H1 (cell line): Measurements from ENCODE around the gene GPC1. TPM values are rescaled to one million over a fixed set of nuclear protein-coding genes. Genes with fewer than 3 reads are reported as not detected.

Experiments
- CTCF ChIA-PET: fragments of 300-600 bp; sonication (Branson Sonifier 250); formaldehyde crosslinking; loops from one replicate; lab custom pipeline; 2021; ENCODE audit not compliant: partially characterized antibody; lab: Charles Lee
- POLR2A ChIA-PET: fragments of 300-600 bp; sonication (Branson Sonifier 250); formaldehyde crosslinking; loops from one replicate; lab custom pipeline; 2021; ENCODE audit warnings: inconsistent platforms; ENCODE audit not compliant: partially characterized antibody; lab: Charles Lee
- DNase-seq, 2 experiments: peaks; one replicate each; pipeline versions ENCODE4 v3.0.0 to v3.0.0-alpha.2; 2010 to 2022; ENCODE audit warnings: low spot score in 2 of 2, low read depth in 1 of 2, mixed read lengths in 1 of 2
- FAIRE-seq: peaks from 2 replicates; lab custom pipeline; 2011; peaks lifted over from hg19 to GRCh38; lab: Jason Lieb, UNC
- H2AFZ ChIP-seq: 2 replicates; pipeline ENCODE4 v1.8.1; 2012; ENCODE audit warnings: low read length, inconsistent platforms
- H2AK5ac ChIP-seq: 2 replicates; pipeline ENCODE4 v1.6.1; 2013; ENCODE audit warnings: low read depth, low read length
- H2BK120ac ChIP-seq: replicated peaks from 2 replicates; pipeline ENCODE3; 2013; ENCODE audit warnings: low read depth, low read length, inconsistent platforms
- H2BK12ac ChIP-seq: 2 replicates; pipeline ENCODE4 v1.6.1; 2013; ENCODE audit warnings: low read depth, low read length
- H2BK15ac ChIP-seq: 2 replicates; pipeline ENCODE4 v1.6.1; 2013; ENCODE audit warnings: low read length
- H2BK20ac ChIP-seq: 2 replicates; pipeline ENCODE4 v1.6.1; 2013; ENCODE audit warnings: low read length
- H2BK5ac ChIP-seq: 2 replicates; pipeline ENCODE4 v1.6.1; 2013; ENCODE audit warnings: low read depth, low read length
- H3K14ac ChIP-seq: 2 replicates; pipeline ENCODE4 v1.6.1; 2013; ENCODE audit warnings: inconsistent platforms; ENCODE audit not compliant: insufficient read length
- H3K18ac ChIP-seq: 2 replicates; pipeline ENCODE4 v1.6.1; 2013; ENCODE audit warnings: low read length; ENCODE audit errors: extremely low read depth
- H3K23ac ChIP-seq: 2 replicates; pipeline ENCODE4 v1.6.1; 2013; ENCODE audit warnings: inconsistent platforms; ENCODE audit not compliant: insufficient read length
- H3K23me2 ChIP-seq: 2 replicates; pipeline ENCODE4 v1.6.1; 2013; ENCODE audit warnings: low read depth, low read length
- H3K27ac ChIP-seq: 2 replicates; pipeline ENCODE4 v1.6.1; 2011; ENCODE audit warnings: low read depth, low read length, inconsistent platforms
- H3K27me3 ChIP-seq, 4 experiments: replicated peaks in 1 of 4; 1 replicate in 1 of 4; 2 replicates in 3 of 4; pipeline versions ENCODE4 v1.6.1 to v1.8.1; 2011 to 2013; ENCODE audit warnings: low read length in 3 of 4, mild to moderate bottlenecking in 3 of 4, inconsistent platforms in 2 of 4, mixed read lengths in 2 of 4, moderate library complexity in 1 of 4; ENCODE audit not compliant: control insufficient read depth in 3 of 4, insufficient read depth in 3 of 4; ENCODE audit errors: extremely low read depth in 1 of 4
- H3K36me3 ChIP-seq, 4 experiments: 2 replicates each; pipeline versions ENCODE4 v1.6.1 to v1.8.1; 2011 to 2013; ENCODE audit warnings: mild to moderate bottlenecking in 4 of 4, low read length in 3 of 4, moderate library complexity in 2 of 4, control low read depth in 1 of 4, inconsistent platforms in 1 of 4; ENCODE audit not compliant: insufficient read depth in 4 of 4, control insufficient read depth in 2 of 4
- H3K4ac ChIP-seq: replicated peaks from 2 replicates; pipeline ENCODE3; 2013; ENCODE audit warnings: low read length, low read depth, mixed read lengths, inconsistent platforms; ENCODE audit not compliant: insufficient read length
- H3K4me1 ChIP-seq, 4 experiments: replicated peaks in 1 of 4; 1 replicate in 1 of 4; 2 replicates in 3 of 4; pipeline versions ENCODE4 v1.6.1 to v1.8.1; 2011 to 2013; ENCODE audit warnings: low read length in 3 of 4, inconsistent platforms in 2 of 4, mixed read lengths in 1 of 4; ENCODE audit not compliant: insufficient read depth in 4 of 4, control insufficient read depth in 3 of 4
- H3K4me2 ChIP-seq, 2 experiments: 2 replicates each; pipeline versions ENCODE4 v1.6.1 to v1.8.1; 2011 to 2013; ENCODE audit warnings: low read depth in 2 of 2, low read length in 2 of 2, control low read depth in 1 of 2, inconsistent platforms in 1 of 2, mild to moderate bottlenecking in 1 of 2; ENCODE audit not compliant: insufficient read depth in 1 of 2
- H3K4me3 ChIP-seq, 4 experiments: fragments of 200-600, 300-600 bp in 1 of 4; sonication (generic), shearing (Covaris generic), sonication (Bioruptor Twin) in 1 of 4; 2 replicates each; pipeline versions ENCODE4 v1.5.1 to v1.8.1; 2011 to 2016; ENCODE audit warnings: low read length in 4 of 4, low read depth in 3 of 4, control low read depth in 2 of 4, inconsistent platforms in 2 of 4, mild to moderate bottlenecking in 2 of 4, mixed read lengths in 1 of 4, moderate library complexity in 1 of 4; ENCODE audit not compliant: insufficient read depth in 2 of 4; ENCODE audit errors: extremely low read depth in 1 of 4
- H3K56ac ChIP-seq: replicated peaks from 2 replicates; pipeline ENCODE3; 2013; ENCODE audit warnings: low read depth, mild to moderate bottlenecking, mixed read lengths, low read length, inconsistent platforms; ENCODE audit not compliant: insufficient read length
- H3K79me1 ChIP-seq: 2 replicates; pipeline ENCODE4 v1.6.1; 2013; ENCODE audit warnings: low read depth, low read length, control low read depth
- H3K79me2 ChIP-seq, 2 experiments: 2 replicates each; pipeline versions ENCODE4 v1.6.1 to v1.8.1; 2012 to 2013; ENCODE audit warnings: low read length in 2 of 2, mild to moderate bottlenecking in 2 of 2, inconsistent platforms in 1 of 2; ENCODE audit not compliant: insufficient read depth in 2 of 2, control insufficient read depth in 1 of 2
- H3K9ac ChIP-seq, 4 experiments: replicated peaks in 1 of 4; 1 replicate in 1 of 4; 2 replicates in 3 of 4; pipeline versions ENCODE4 v1.6.1 to v1.8.1; 2011 to 2013; ENCODE audit warnings: low read depth in 3 of 4, low read length in 3 of 4, control low read depth in 2 of 4, mild to moderate bottlenecking in 2 of 4, moderate library complexity in 2 of 4, inconsistent platforms in 1 of 4; ENCODE audit errors: extremely low read depth in 1 of 4
- H3K9me3 ChIP-seq, 2 experiments: 2 replicates each; pipeline versions ENCODE4 v1.6.1 to v1.8.1; 2012 to 2013; ENCODE audit warnings: mild to moderate bottlenecking in 2 of 2, moderate library complexity in 2 of 2, control low read depth in 1 of 2, inconsistent platforms in 1 of 2, low read depth in 1 of 2, low read length in 1 of 2, mixed read lengths in 1 of 2; ENCODE audit not compliant: insufficient read depth in 2 of 2
- H4K20me1 ChIP-seq, 2 experiments: replicated peaks in 1 of 2; 2 replicates each; pipeline versions ENCODE3 to v1.8.1; 2011 to 2013; ENCODE audit warnings: inconsistent platforms in 2 of 2, low read length in 2 of 2, mild to moderate bottlenecking in 1 of 2; ENCODE audit not compliant: insufficient read depth in 2 of 2, control insufficient read depth in 1 of 2
- H4K5ac ChIP-seq: 2 replicates; pipeline ENCODE4 v1.6.1; 2013; ENCODE audit warnings: low read length, low read depth, mixed read lengths, inconsistent platforms; ENCODE audit not compliant: insufficient read length
- H4K8ac ChIP-seq: 2 replicates; pipeline ENCODE4 v1.8.0; 2013; ENCODE audit warnings: mild to moderate bottlenecking, moderate library complexity, low read length, inconsistent platforms; ENCODE audit not compliant: insufficient read depth; ENCODE audit errors: extremely low read depth
- H4K91ac ChIP-seq: replicated peaks from 2 replicates; pipeline ENCODE3; 2013; ENCODE audit warnings: low read length, mixed read lengths, inconsistent platforms; ENCODE audit not compliant: insufficient read length
- ATF2 ChIP-seq: IDR thresholded peaks from 2 replicates; pipeline ENCODE4 v1.6.1; 2012; ENCODE audit warnings: low read length, inconsistent platforms
- CBX8 ChIP-seq: fragments of 300-800, 300-1000 bp; sonication (generic); IDR thresholded peaks from 2 replicates; pipeline ENCODE4 v1.7.1; 2016; ENCODE audit warnings: low read depth, low read length, borderline replicate concordance
- HDAC2 ChIP-seq, 2 experiments: fragments of 300-600 bp in 1 of 2; sonication (generic) in 1 of 2; IDR thresholded peaks; 2 replicates each; pipeline ENCODE4 v1.6.1; 2011 to 2012; ENCODE audit warnings: low read depth in 2 of 2, low read length in 2 of 2, mild to moderate bottlenecking in 2 of 2, moderate library complexity in 2 of 2, borderline replicate concordance in 1 of 2, inconsistent platforms in 1 of 2
- SP1 ChIP-seq: IDR thresholded peaks from 2 replicates; pipeline ENCODE4 v1.6.1; 2011; ENCODE audit warnings: low read depth, low read length
- WGBS, 2 experiments: shearing (Covaris generic) in 1 of 2; methylation state at CpG; one replicate each; pipeline versions ENCODE4 v1.1.6 to v1.1.7; 2013 to 2015; ENCODE audit warnings: low lambda C conversion rate in 2 of 2, mixed read lengths in 2 of 2, inconsistent platforms in 1 of 2, low coverage in 1 of 2, missing lambda C conversion rate in 1 of 2; ENCODE audit not compliant: insufficient replicate concordance in 2 of 2, insufficient coverage in 1 of 2, insufficient read length in 1 of 2; ENCODE audit errors: extremely low coverage in 1 of 2, missing lambda C conversion rate in 1 of 2; 5-methylcytosine and 5-hydroxymethylcytosine counted together
- polyA plus RNA-seq, 7 experiments: library from polyadenylated mRNA; depleted of rRNA in 3 of 7; stranded (reverse) in 5 of 7; unstranded in 2 of 7; fragments of >200 nt in 5 of 7; fragments of 200-250 nt in 2 of 7; gene quantifications; 1 replicate in 5 of 7; 2 replicates in 1 of 7; 4 replicates in 1 of 7; pipeline versions ENCODE4 v1.2.1 to v1.2.3, GENCODE V29; 2011 to 2013; ENCODE audit warnings: missing spikeins in 2 of 7, mixed read lengths in 2 of 7
- total RNA-seq: library from RNA; stranded (reverse); fragmentation: NEBNext Ultra II Directional; extraction: Animal tissue kit (Norgen Biotek cat#: 25700); gene quantifications from 2 replicates; pipeline ENCODE4 v1.2.1, GENCODE V29; 2021

Gene GPC1
- total and polyA plus RNA-seq, 2 of the 8 experiments (the other 6 are each of a cell fraction or from before 2014, with no cell fraction given), result 21.9 to 28.3 TPM

- TF ChIP-seq ATF2 (no peak), HDAC2 (IDR thresholded peaks at IDR 0.05; ENCODE audit: borderline replicate concordance in 1 of 2, low read depth in 2 of 2, low read length in 2 of 2) (no peak), SP1 (no peak), CBX8 (no peak)
- Histone ChIP-seq H4K8ac (no peak overlapping the region), H4K5ac (no peak overlapping the region), H3K4ac (no peak overlapping the region), H4K91ac (no peak overlapping the region), H3K56ac (no peak overlapping the region), H2BK12ac (no peak overlapping the region), H3K27me3 (no peaks in the 10 kb centered on the region), H2AK5ac (no peak overlapping the region), H3K4me1 (no peaks in the 10 kb centered on the region; a peak in 1 of 7 replicates), H3K4me2 (no peak overlapping the region), H4K20me1 (no peaks in the 10 kb centered on the region), H3K14ac (no peak overlapping the region), H3K4me3 (no peak overlapping the region), H2AFZ (no peak overlapping the region), H3K23ac (no peak overlapping the region), H2BK20ac (no peak overlapping the region), H3K79me1 (no peaks in the 10 kb centered on the region), H3K79me2 (no peaks in the 10 kb centered on the region), H3K9ac (no peak overlapping the region), H3K27ac (no peak overlapping the region), H2BK120ac (no peak overlapping the region), H2BK5ac (no peak overlapping the region), H3K18ac (no peak overlapping the region), H2BK15ac (no peak overlapping the region), H3K36me3 (no peaks in the 10 kb centered on the region), H3K23me2 (no peaks in the 10 kb centered on the region), H3K9me3 (no peaks in the 10 kb centered on the region)
- FAIRE-seq (no peak), DNase-seq (peak in 1 of 2 experiments; percentile 27)
- WGBS, 2 experiments, result 95% methylated on average over 15 of the region's 15 CpGs; no CpG with 5 or more reads in 1 of the 2 experiments
- ChIA-PET CTCF (no interaction called here), POLR2A (no interaction called here)
Measured at GRCh38 chr2:240405133-240405532, 30.3 kb upstream of the GPC1 start.
